Measurements from ENCODE around the gene PKMYT1. TPM values are rescaled to one million over a fixed set of nuclear protein-coding genes. Genes with fewer than 3 reads are reported as not detected.

The PKMYT1 gene
- total RNA-seq (2012; rRNA removed): 17.0 and 19.9 TPM in 2 replicates

DNA sequence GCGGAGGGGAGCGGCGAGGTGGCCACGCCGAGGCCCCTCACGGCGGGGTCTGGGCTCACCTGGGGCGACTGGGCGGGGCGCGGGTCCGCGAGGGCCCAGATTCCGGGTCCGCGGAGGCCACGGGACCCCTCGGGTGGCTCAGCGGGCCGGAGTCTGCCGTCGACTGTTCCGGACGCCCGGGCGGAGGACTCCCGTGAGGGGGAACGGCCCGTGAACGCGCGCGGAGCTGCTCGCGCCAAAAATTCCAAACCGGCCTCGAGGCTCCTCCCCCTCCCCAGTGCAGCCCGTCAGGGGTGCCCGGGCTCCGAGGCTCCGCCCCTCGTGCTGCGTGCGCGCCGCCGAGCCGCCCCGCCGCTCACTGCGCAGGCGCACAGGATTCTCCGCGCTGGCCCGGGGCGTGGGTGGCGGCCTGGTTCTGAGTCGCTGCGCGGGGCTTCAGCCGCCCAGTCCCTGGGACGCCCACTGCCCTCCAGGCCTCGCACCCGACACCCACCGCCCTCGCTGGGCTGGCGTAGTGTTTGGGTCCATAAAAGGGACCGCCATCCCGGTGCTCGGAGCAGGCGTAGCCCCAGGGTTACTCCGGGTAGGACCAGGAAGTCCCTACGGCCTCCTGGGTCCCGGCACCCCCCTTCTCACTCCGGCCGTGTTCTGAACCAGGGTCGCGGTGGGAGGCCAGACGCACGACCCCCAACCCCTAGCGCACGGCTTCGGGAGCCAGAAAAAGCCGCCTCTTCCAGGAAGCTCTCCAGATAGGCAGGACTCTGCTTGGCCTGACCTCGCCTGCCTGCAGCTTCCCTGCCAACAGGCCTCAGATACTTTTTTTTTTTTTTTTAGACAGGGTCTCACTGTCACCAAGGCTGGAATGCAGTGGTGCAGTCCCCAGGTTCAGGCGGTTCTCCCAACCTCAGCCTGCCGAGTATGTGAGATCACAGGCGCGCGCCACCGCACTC is at the start of gene PKMYT1:
Gene PKMYT1 (minus strand): TSS at position 220 of the 950 bp plus-strand sequence. CDS start 789 bp downstream, outside the sequence.
- peak within 1 kb of the TSS; percentile 96 for H3K4me2 ChIP-seq (ENCODE audit: low read length)
- peak within 1 kb of the TSS; percentile 97 for H3K9ac ChIP-seq (ENCODE audit: low read depth, low read length)
- H3K27me3 ChIP-seq (ENCODE audit: control insufficient read depth, insufficient read depth, low read length): no peaks in the 10 kb centered on the region
- no peaks in the 10 kb centered on the region for H3K36me3 ChIP-seq (ENCODE audit: insufficient read depth, low read length)
- H3K4me1 ChIP-seq (ENCODE audit: control insufficient read depth, insufficient read depth, low read length): peaks cover 21% of the 10 kb centered on the region
- H3K4me3 ChIP-seq (ENCODE audit: low read length): peak within 1 kb of the TSS; percentile 83
- H3K9me3 ChIP-seq (replicated peaks; ENCODE audit: low read length): no peaks in the 10 kb centered on the region

GRCh38 chr16:3029491-3030221 is 49.4 kb upstream of the PKMYT1 start:
- H3K4me3 ChIP-seq (ENCODE audit: low read length): peak overlapping the region; percentile 51
- H3K27me3 ChIP-seq (ENCODE audit: control insufficient read depth, insufficient read depth, low read length): peaks cover 40% of the 10 kb centered on the region

DNA sequence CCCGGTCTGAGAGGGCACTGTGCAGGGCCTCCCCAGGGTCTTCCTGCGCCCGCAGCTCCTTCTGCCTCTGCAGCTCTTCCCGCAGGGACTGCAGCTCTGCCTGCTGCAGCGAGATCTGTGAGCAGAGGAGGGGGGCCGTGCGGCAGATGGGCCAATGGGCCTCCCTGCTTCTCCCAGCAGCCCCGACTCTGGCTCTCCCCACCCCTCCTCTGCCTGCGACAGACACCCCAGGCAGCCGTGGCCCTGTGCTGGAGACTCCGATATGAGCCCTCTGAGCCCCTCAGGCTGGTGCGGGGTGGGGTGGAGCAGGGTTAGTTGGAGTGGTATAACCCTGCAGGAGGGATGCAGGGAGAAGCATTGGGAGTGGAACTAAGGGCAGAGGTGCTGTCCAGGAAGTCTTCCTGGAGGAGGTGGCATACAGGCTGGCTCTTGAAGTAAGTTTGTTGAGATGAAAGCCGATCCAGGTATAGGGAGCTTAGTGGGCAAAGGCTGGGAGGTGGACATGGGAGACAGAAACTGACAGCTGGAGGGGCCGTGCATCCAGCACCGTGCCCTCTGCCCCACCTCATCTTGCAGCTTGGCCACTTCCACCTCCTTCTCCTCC is 48.6 kb upstream of the PKMYT1 start:
- H3K9ac ChIP-seq (ENCODE audit: low read depth, low read length): no peak overlapping the region
- peaks cover 9% of the 10 kb centered on the region for H3K36me3 ChIP-seq (ENCODE audit: insufficient read depth, low read length)
- no peak overlapping the region for H3K4me2 ChIP-seq (ENCODE audit: low read length)
- no peaks in the 10 kb centered on the region for H3K9me3 ChIP-seq (replicated peaks; ENCODE audit: low read length)
- H3K4me1 ChIP-seq (ENCODE audit: control insufficient read depth, insufficient read depth, low read length): peaks cover 8% of the 10 kb centered on the region
- H3K27me3 ChIP-seq (ENCODE audit: control insufficient read depth, insufficient read depth, low read length): peaks cover 34% of the 10 kb centered on the region
- no peak overlapping the region for H3K4me3 ChIP-seq (ENCODE audit: low read length)

More at GRCh38 chr16:3029491-3030221, 49.4 kb upstream of the PKMYT1 start:
- Histone ChIP-seq H3K36me3 (ENCODE audit: insufficient read depth, low read length) (peaks cover 9% of the 10 kb centered on the region), H3K4me2 (ENCODE audit: low read length) (peak overlapping the region; percentile 66), H3K4me1 (ENCODE audit: control insufficient read depth, insufficient read depth, low read length) (peaks cover 8% of the 10 kb centered on the region), H3K9me3 (replicated peaks; ENCODE audit: low read length) (no peaks in the 10 kb centered on the region), H3K9ac (ENCODE audit: low read depth, low read length) (no peak overlapping the region)

- H3K9me3 ChIP-seq (replicated peaks; ENCODE audit: low read length): no peaks in the 10 kb centered on the region
- peaks cover 15% of the 10 kb centered on the region for H3K4me1 ChIP-seq (ENCODE audit: control insufficient read depth, insufficient read depth, low read length)
- no peak overlapping the region for H3K4me2 ChIP-seq (ENCODE audit: low read length)
- H3K9ac ChIP-seq (ENCODE audit: low read depth, low read length): no peak overlapping the region
- H3K27me3 ChIP-seq (ENCODE audit: control insufficient read depth, insufficient read depth, low read length): peaks cover 27% of the 10 kb centered on the region
- peaks cover 9% of the 10 kb centered on the region for H3K36me3 ChIP-seq (ENCODE audit: insufficient read depth, low read length)
- no peak overlapping the region for H3K4me3 ChIP-seq (ENCODE audit: low read length)
These were observed 47.9 kb upstream of the PKMYT1 start for GRCh38 chr16:3027983-3028715.

- peaks cover 20% of the 10 kb centered on the region for H3K27me3 ChIP-seq (ENCODE audit: control insufficient read depth, insufficient read depth, low read length)
- peaks cover 22% of the 10 kb centered on the region for H3K4me1 ChIP-seq (ENCODE audit: control insufficient read depth, insufficient read depth, low read length)
- H3K4me3 ChIP-seq (ENCODE audit: low read length): no peak overlapping the region
- H3K36me3 ChIP-seq (ENCODE audit: insufficient read depth, low read length): peaks cover 14% of the 10 kb centered on the region
- no peak overlapping the region for H3K4me2 ChIP-seq (ENCODE audit: low read length)
- no peaks in the 10 kb centered on the region for H3K9me3 ChIP-seq (replicated peaks; ENCODE audit: low read length)
- no peak overlapping the region for H3K9ac ChIP-seq (ENCODE audit: low read depth, low read length)
These were observed 47.2 kb upstream of the PKMYT1 start for GRCh38 chr16:3027489-3027795.

- Histone ChIP-seq H3K36me3 (ENCODE audit: insufficient read depth, low read length) (peaks cover 18% of the 10 kb centered on the region), H3K4me1 (ENCODE audit: control insufficient read depth, insufficient read depth, low read length) (peaks cover 26% of the 10 kb centered on the region), H3K27me3 (ENCODE audit: control insufficient read depth, insufficient read depth, low read length) (peaks cover 15% of the 10 kb centered on the region), H3K9me3 (replicated peaks; ENCODE audit: low read length) (no peaks in the 10 kb centered on the region), H3K9ac (ENCODE audit: low read depth, low read length) (no peak overlapping the region), H3K4me2 (ENCODE audit: low read length) (no peak overlapping the region), H3K4me3 (ENCODE audit: low read length) (no peak overlapping the region)
These were observed 46.6 kb upstream of the PKMYT1 start for GRCh38 chr16:3026609-3027488.

GRCh38 chr16:3026003-3026378 is 45.7 kb upstream of the PKMYT1 start:
- no peaks in the 10 kb centered on the region for H3K9me3 ChIP-seq (replicated peaks; ENCODE audit: low read length)
- H3K4me3 ChIP-seq (ENCODE audit: low read length): no peak overlapping the region
- H3K36me3 ChIP-seq (ENCODE audit: insufficient read depth, low read length): peaks cover 25% of the 10 kb centered on the region
- H3K27me3 ChIP-seq (ENCODE audit: control insufficient read depth, insufficient read depth, low read length): peaks cover 15% of the 10 kb centered on the region
- peaks cover 26% of the 10 kb centered on the region for H3K4me1 ChIP-seq (ENCODE audit: control insufficient read depth, insufficient read depth, low read length)
- no peak overlapping the region for H3K4me2 ChIP-seq (ENCODE audit: low read length)
- no peak overlapping the region for H3K9ac ChIP-seq (ENCODE audit: low read depth, low read length)

GRCh38 chr16:3025032-3026002 is 45.1 kb upstream of the PKMYT1 start:
- no peak overlapping the region for H3K4me2 ChIP-seq (ENCODE audit: low read length)
- peaks cover 28% of the 10 kb centered on the region for H3K36me3 ChIP-seq (ENCODE audit: insufficient read depth, low read length)
- no peaks in the 10 kb centered on the region for H3K9me3 ChIP-seq (replicated peaks; ENCODE audit: low read length)
- peaks cover 26% of the 10 kb centered on the region for H3K4me1 ChIP-seq (ENCODE audit: control insufficient read depth, insufficient read depth, low read length)
- no peak overlapping the region for H3K4me3 ChIP-seq (ENCODE audit: low read length)
- H3K9ac ChIP-seq (ENCODE audit: low read depth, low read length): no peak overlapping the region
- peaks cover 14% of the 10 kb centered on the region for H3K27me3 ChIP-seq (ENCODE audit: control insufficient read depth, insufficient read depth, low read length)

DNA sequence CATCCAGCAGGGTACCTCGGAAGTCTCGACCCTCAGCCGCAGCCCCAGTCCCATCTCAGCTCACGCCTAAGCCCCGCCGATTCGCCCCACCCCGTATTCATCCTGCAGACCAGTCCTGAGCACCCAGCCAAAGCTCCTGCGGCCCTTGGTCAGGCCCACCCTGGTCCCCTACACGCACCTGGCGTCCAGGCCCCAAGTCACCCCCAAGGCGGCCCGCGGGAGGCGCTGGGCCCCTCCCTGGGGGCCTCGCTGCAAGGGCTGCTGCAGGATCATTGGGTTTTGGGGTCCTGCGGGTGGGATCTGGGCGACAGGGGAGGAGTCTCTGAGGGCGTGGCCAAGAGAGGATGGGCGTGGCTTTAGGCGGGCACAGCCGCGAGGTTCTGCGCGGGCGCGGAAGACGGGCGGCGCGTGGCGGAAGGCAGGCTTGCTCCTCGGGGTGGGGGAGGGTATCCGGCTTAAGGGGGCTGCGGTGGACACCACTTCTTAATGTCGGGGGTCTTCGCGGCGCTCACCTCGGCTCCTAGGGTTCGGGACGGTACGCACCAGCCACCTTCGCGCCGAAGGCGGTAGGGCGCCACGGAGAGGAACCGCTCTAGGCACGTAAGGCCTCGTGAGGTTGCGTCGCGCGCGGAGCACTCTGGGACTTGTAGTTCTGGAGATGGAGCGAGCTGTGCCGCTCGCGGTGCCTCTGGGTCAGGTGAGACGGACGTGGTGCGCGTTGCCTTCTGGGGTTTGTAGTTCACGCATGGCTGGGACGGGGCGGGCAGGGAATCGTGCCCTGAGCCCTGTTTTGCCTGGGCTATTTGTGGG is 43.6 kb upstream of the PKMYT1 start, which contains the start of the genes HCFC1R1 and THOC6:
Gene HCFC1R1 (minus strand): TSS at position 274 of the 810 bp plus-strand sequence. CDS start 1 bp downstream, at position 273.
Gene THOC6 (plus strand): TSS at position 367 of the 810 bp plus-strand sequence. CDS start 292 bp downstream, at position 659.
- peak within 1 kb of the TSS; percentile 97 for H3K4me3 ChIP-seq (ENCODE audit: low read length)
- H3K27me3 ChIP-seq (ENCODE audit: control insufficient read depth, insufficient read depth, low read length): peaks cover under 1% of the 10 kb centered on the region
- peaks cover 29% of the 10 kb centered on the region for H3K36me3 ChIP-seq (ENCODE audit: insufficient read depth, low read length)
- H3K4me1 ChIP-seq (ENCODE audit: control insufficient read depth, insufficient read depth, low read length): peaks cover 21% of the 10 kb centered on the region
- peak within 1 kb of the TSS; percentile 96 for H3K4me2 ChIP-seq (ENCODE audit: low read length)
- peak within 1 kb of the TSS; percentile 100 for H3K9ac ChIP-seq (ENCODE audit: low read depth, low read length)
- H3K9me3 ChIP-seq (replicated peaks; ENCODE audit: low read length): no peaks in the 10 kb centered on the region

All from skeletal muscle satellite cell (primary cell).